HCT116 (cell line): ENCODE measurements around the gene LINGO1. TPM values are rescaled to one million over a fixed set of nuclear protein-coding genes. Genes with fewer than 3 reads are reported as not detected.

Source experiments
- ATAC-seq: fragments of 200-7000 bp; cut with Tn5 transposase; 2 replicates; pipeline ENCODE4 v1.9.1; 2020; ENCODE audit warnings: mild to moderate bottlenecking, moderate library complexity
- BruUV-seq: library from RNA; stranded (reverse); fragments of 400-500 nt; replicated peaks from 2 replicates; lab custom pipeline; 2021; lab: Mats Ljungman, UMichigan
- CTCF ChIA-PET: fragments of 300-600 bp; sonication (Branson Sonifier 250); formaldehyde crosslinking; loops from one replicate; lab custom pipeline; 2021; ENCODE audit warnings: antibody characterized with exemption; lab: Charles Lee
- POLR2A ChIA-PET: fragments of 300-600, 350-600 bp; sonication (Branson Sonifier 250); formaldehyde crosslinking; loops from one replicate; lab custom pipeline; 2021; ENCODE audit warnings: antibody characterized with exemption; lab: Charles Lee
- RAD21 ChIA-PET, 2 experiments: fragments of 300-600 bp; sonication (Branson Sonifier 250); formaldehyde crosslinking; loops; one replicate each; lab custom pipeline; 2023; ENCODE audit warnings: low total read pairs in 2 of 2; ENCODE audit not compliant: uncharacterized antibody in 2 of 2, unreplicated experiment in 2 of 2, low non-redundant PET in 1 of 2; lab: Charles Lee
- DNase-seq: peaks from one replicate; pipeline ENCODE4 v3.0.0-alpha.2; 2010; ENCODE audit warnings: low read depth, low spot score
- H2AFZ ChIP-seq: fragments of 200-600 bp; shearing (Covaris generic), sonication (generic); 2 replicates; pipeline ENCODE4 v1.6.1; 2017; ENCODE audit warnings: low read depth, mixed run types, mixed read lengths, antibody characterized with exemption, low read length; ENCODE audit not compliant: poor library complexity, severe bottlenecking
- H3K27ac ChIP-seq: 2 replicates; pipeline ENCODE4 v1.5.1; 2012; ENCODE audit warnings: low read depth, low read length
- H3K27me3 ChIP-seq: fragments of 200-600 bp; sonication (generic); 2 replicates; pipeline ENCODE4 v1.6.1; 2016; ENCODE audit warnings: mixed run types, low read length, mixed read lengths; ENCODE audit not compliant: insufficient read depth
- H3K36me3 ChIP-seq, 2 experiments: fragments of 200-500 bp in 1 of 2; fragments of 200-600 bp in 1 of 2; sonication (Bioruptor generic) in 1 of 2; sonication (generic) in 1 of 2; 2 replicates each; pipeline versions ENCODE4 v1.5.1 to v1.6.1; 2014 to 2016; ENCODE audit warnings: low read length in 2 of 2, inconsistent platforms in 1 of 2, mixed read lengths in 1 of 2, mixed run types in 1 of 2; ENCODE audit not compliant: insufficient read depth in 2 of 2, control insufficient read depth in 1 of 2
- H3K4me1 ChIP-seq, 2 experiments: fragments of 200-600 bp in 1 of 2; sonication (generic) in 1 of 2; 2 replicates each; pipeline versions ENCODE4 v1.5.1 to v1.6.1; 2012 to 2017; ENCODE audit warnings: low read length in 2 of 2, inconsistent platforms in 1 of 2, mild to moderate bottlenecking in 1 of 2, mixed read lengths in 1 of 2, mixed run types in 1 of 2, moderate library complexity in 1 of 2; ENCODE audit not compliant: insufficient read depth in 2 of 2, control insufficient read depth in 1 of 2
- H3K4me2 ChIP-seq: fragments of 200-600 bp; sonication (generic); 2 replicates; pipeline ENCODE4 v1.6.1; 2017; ENCODE audit warnings: mixed run types, low read length, mixed read lengths
- H3K4me3 ChIP-seq, 2 experiments: fragments of 200-600 bp in 1 of 2; sonication (generic) in 1 of 2; replicated peaks in 1 of 2; 2 replicates each; pipeline ENCODE4 v1.5.1; 2011 to 2016; ENCODE audit warnings: low read length in 2 of 2, control low read depth in 1 of 2, low read depth in 1 of 2, mild to moderate bottlenecking in 1 of 2, mixed read lengths in 1 of 2, mixed run types in 1 of 2
- H3K79me2 ChIP-seq: fragments of 200-600 bp; sonication (generic); 2 replicates; pipeline ENCODE4 v1.6.1; 2017; ENCODE audit warnings: mild to moderate bottlenecking, mixed run types, low read length, moderate library complexity, mixed read lengths; ENCODE audit not compliant: insufficient read depth
- H3K9ac ChIP-seq: fragments of 200-600 bp; sonication (generic); 2 replicates; pipeline ENCODE4 v1.6.1; 2016; ENCODE audit warnings: low read length, mixed read lengths
- H3K9me2 ChIP-seq: fragments of 200-600 bp; sonication (generic), shearing (Covaris generic); 2 replicates; pipeline ENCODE4 v1.6.1; 2017; ENCODE audit warnings: mixed run types, mild to moderate bottlenecking, moderate library complexity; ENCODE audit not compliant: insufficient read depth
- H3K9me3 ChIP-seq, 2 experiments: fragments of 200-500 bp in 1 of 2; fragments of 200-600 bp in 1 of 2; sonication (Bioruptor generic) in 1 of 2; sonication (generic) in 1 of 2; 2 replicates each; pipeline ENCODE4 v1.6.1; 2014 to 2017; ENCODE audit warnings: low read length in 2 of 2, mixed read lengths in 2 of 2, inconsistent platforms in 1 of 2, low read depth in 1 of 2, mild to moderate bottlenecking in 1 of 2, mixed run types in 1 of 2, moderate library complexity in 1 of 2; ENCODE audit not compliant: control insufficient read depth in 1 of 2, insufficient read depth in 1 of 2
- H4K20me1 ChIP-seq: fragments of 200-600 bp; sonication (generic), shearing (Covaris generic); 2 replicates; pipeline ENCODE4 v1.6.1; 2017; ENCODE audit warnings: mixed run types, mild to moderate bottlenecking, moderate library complexity; ENCODE audit not compliant: insufficient read depth
- CBX3 ChIP-seq: IDR thresholded peaks from 2 replicates; pipeline ENCODE4 v1.6.1; 2012; ENCODE audit warnings: low read depth
- CEBPB ChIP-seq: IDR thresholded peaks from 2 replicates; pipeline ENCODE4 v1.6.1; 2012; ENCODE audit warnings: low read depth
- CTCF ChIP-seq, 3 experiments: fragments of 200-600 bp in 1 of 3; sonication (generic) in 1 of 3; IDR thresholded peaks in 2 of 3; conservative IDR thresholded peaks in 1 of 3; 2 replicates each; pipeline ENCODE4 v1.5.1; 2012 to 2017; ENCODE audit warnings: low read depth in 2 of 3, low read length in 2 of 3, antibody characterized with exemption in 1 of 3, borderline replicate concordance in 1 of 3, control low read depth in 1 of 3, mild to moderate bottlenecking in 1 of 3, mixed read lengths in 1 of 3, mixed run types in 1 of 3, moderate library complexity in 1 of 3; ENCODE audit not compliant: insufficient read depth in 1 of 3
- EGR1 ChIP-seq: IDR thresholded peaks from 2 replicates; pipeline ENCODE4 v1.6.1; 2012; ENCODE audit warnings: low read depth
- ELF1 ChIP-seq: IDR thresholded peaks from 2 replicates; pipeline ENCODE4 v1.6.1; 2012; ENCODE audit warnings: low read depth, borderline replicate concordance
- EZH2 ChIP-seq: fragments of 200-600 bp; sonication (generic); IDR thresholded peaks from 2 replicates; pipeline ENCODE4 v1.6.1; 2017; ENCODE audit warnings: antibody characterized with exemption, mixed run types
- EZH2phosphoT487 ChIP-seq: fragments of 200-600 bp; IDR thresholded peaks from 2 replicates; pipeline ENCODE4 v1.6.1; 2018; ENCODE audit warnings: antibody characterized with exemption, borderline replicate concordance
- FOSL1 ChIP-seq: IDR thresholded peaks from 2 replicates; pipeline ENCODE4 v1.6.1; 2012; ENCODE audit warnings: low read depth
- JUND ChIP-seq: IDR thresholded peaks from 2 replicates; pipeline ENCODE4 v1.6.1; 2012
- POLR2A ChIP-seq: IDR thresholded peaks from 2 replicates; pipeline ENCODE4 v1.7.0; 2011; ENCODE audit warnings: borderline replicate concordance; ENCODE audit not compliant: insufficient read depth, insufficient read length; ENCODE audit errors: extremely low read depth
- RAD21 ChIP-seq: IDR thresholded peaks from 2 replicates; pipeline ENCODE4 v1.6.1; 2012; ENCODE audit warnings: low read depth, mild to moderate bottlenecking
- SIN3A ChIP-seq: IDR thresholded peaks from 2 replicates; pipeline ENCODE4 v1.6.1; 2012; ENCODE audit warnings: low read depth
- SP1 ChIP-seq: IDR thresholded peaks from 2 replicates; pipeline ENCODE4 v1.6.1; 2012; ENCODE audit warnings: low read depth
- SRF ChIP-seq: IDR thresholded peaks from 2 replicates; pipeline ENCODE4 v1.6.1; 2012; ENCODE audit warnings: low read depth
- TCF7L2 ChIP-seq: IDR thresholded peaks from 2 replicates; pipeline ENCODE4 v1.7.0; 2011; ENCODE audit warnings: borderline replicate concordance, inconsistent platforms; ENCODE audit not compliant: insufficient read depth, insufficient read length; ENCODE audit errors: extremely low read depth
- YY1 ChIP-seq: IDR thresholded peaks from 2 replicates; pipeline ENCODE4 v1.6.1; 2011; ENCODE audit warnings: low read length, low read depth, moderate library complexity, mild to moderate bottlenecking; ENCODE audit not compliant: insufficient replicate concordance; ENCODE audit errors: extremely low read depth
- ZFX ChIP-seq: fragments of 450-650 bp; IDR thresholded peaks from 2 replicates; pipeline ENCODE4 v1.6.1; 2017
- ZNF274 ChIP-seq: fragments of 200-500 bp; sonication (Bioruptor generic); IDR thresholded peaks from 2 replicates; pipeline ENCODE4 v1.6.1; 2014; ENCODE audit warnings: mild to moderate bottlenecking, low read depth, low read length, inconsistent platforms
- intact Hi-C: fragments of 100-400 bp; cut with micrococcal nuclease; formaldehyde crosslinking; loops from 2 replicates; pipeline ENCODE4 v1.10.0; 2022
- total RNA-seq: library from RNA; stranded (reverse); gene quantifications from one replicate; pipeline ENCODE4 v1.2.1, GENCODE V29; 2021; ENCODE audit not compliant: unreplicated experiment
- TF ChIP-seq, protein P1 (sequence below): IDR thresholded peaks from 2 replicates; pipeline ENCODE4 v1.6.1; 2012
- TF ChIP-seq, protein P2 (sequence below): IDR thresholded peaks from 2 replicates; pipeline ENCODE4 v1.6.1; 2012; ENCODE audit warnings: low read depth

Gene LINGO1
- total RNA-seq, 1 experiment from 2014 or later, result 15.6 TPM

- Histone ChIP-seq H3K4me2 (no peak overlapping the region), H3K9ac (no peak overlapping the region), H3K27me3 (no peaks in the 10 kb centered on the region), H3K27ac (no peak overlapping the region), H4K20me1 (no peaks in the 10 kb centered on the region), H3K9me2 (no peaks in the 10 kb centered on the region), H3K36me3 (no peaks in the 10 kb centered on the region), H3K4me1 (peaks cover 5 to 54% of the 10 kb centered on the region in 2 experiments; a peak in 3 of 4 replicates), H2AFZ (no peak overlapping the region), H3K79me2 (no peaks in the 10 kb centered on the region), H3K4me3 (no peak overlapping the region), H3K9me3 (no peaks in the 10 kb centered on the region)
- POLR2A ChIA-PET, result interaction anchor here (0.5 kb wide), 1 partner anchor 155 kb away, joined by 3 read pairs; no protein-coding TSS in a partner anchor
- CTCF ChIA-PET, result interaction anchor here (3.6 kb wide), 1 partner anchor 12 kb away, joined by 14 read pairs; no protein-coding TSS in a partner anchor
- no peak for DNase-seq
- no peak for TF ChIP-seq EZH2
- TF ChIP-seq JUND, result no peak
- no peak for TF ChIP-seq ELF1
- no peak for TF ChIP-seq CTCF (IDR thresholded peaks at IDR 0.05 in 2 of 3, conservative IDR thresholded peaks at IDR 0.05 in 1 of 3; ENCODE audit: borderline replicate concordance in 1 of 3, insufficient read depth in 1 of 3, low read depth in 2 of 3, low read length in 2 of 3)
- TF ChIP-seq, protein P1, sequence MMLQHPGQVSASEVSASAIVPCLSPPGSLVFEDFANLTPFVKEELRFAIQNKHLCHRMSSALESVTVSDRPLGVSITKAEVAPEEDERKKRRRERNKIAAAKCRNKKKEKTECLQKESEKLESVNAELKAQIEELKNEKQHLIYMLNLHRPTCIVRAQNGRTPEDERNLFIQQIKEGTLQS, result no peak
- no peak for TF ChIP-seq FOSL1
- no peak for TF ChIP-seq EZH2phosphoT487
- no peak for TF ChIP-seq RAD21
- no peak for TF ChIP-seq YY1
- no peak for TF ChIP-seq SP1
- TF ChIP-seq ZNF274, result no peak
- TF ChIP-seq, protein P2, sequence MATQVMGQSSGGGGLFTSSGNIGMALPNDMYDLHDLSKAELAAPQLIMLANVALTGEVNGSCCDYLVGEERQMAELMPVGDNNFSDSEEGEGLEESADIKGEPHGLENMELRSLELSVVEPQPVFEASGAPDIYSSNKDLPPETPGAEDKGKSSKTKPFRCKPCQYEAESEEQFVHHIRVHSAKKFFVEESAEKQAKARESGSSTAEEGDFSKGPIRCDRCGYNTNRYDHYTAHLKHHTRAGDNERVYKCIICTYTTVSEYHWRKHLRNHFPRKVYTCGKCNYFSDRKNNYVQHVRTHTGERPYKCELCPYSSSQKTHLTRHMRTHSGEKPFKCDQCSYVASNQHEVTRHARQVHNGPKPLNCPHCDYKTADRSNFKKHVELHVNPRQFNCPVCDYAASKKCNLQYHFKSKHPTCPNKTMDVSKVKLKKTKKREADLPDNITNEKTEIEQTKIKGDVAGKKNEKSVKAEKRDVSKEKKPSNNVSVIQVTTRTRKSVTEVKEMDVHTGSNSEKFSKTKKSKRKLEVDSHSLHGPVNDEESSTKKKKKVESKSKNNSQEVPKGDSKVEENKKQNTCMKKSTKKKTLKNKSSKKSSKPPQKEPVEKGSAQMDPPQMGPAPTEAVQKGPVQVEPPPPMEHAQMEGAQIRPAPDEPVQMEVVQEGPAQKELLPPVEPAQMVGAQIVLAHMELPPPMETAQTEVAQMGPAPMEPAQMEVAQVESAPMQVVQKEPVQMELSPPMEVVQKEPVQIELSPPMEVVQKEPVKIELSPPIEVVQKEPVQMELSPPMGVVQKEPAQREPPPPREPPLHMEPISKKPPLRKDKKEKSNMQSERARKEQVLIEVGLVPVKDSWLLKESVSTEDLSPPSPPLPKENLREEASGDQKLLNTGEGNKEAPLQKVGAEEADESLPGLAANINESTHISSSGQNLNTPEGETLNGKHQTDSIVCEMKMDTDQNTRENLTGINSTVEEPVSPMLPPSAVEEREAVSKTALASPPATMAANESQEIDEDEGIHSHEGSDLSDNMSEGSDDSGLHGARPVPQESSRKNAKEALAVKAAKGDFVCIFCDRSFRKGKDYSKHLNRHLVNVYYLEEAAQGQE, result no peak
- no peak for TF ChIP-seq ZFX
- no peak for TF ChIP-seq CEBPB
- TF ChIP-seq SIN3A, result no peak
- TF ChIP-seq POLR2A, result no peak
- no peak for TF ChIP-seq SRF
- TF ChIP-seq CBX3, result no peak
- TF ChIP-seq TCF7L2, result no peak
- no peak for TF ChIP-seq EGR1
- BruUV-seq, result no TSS peak
- RAD21 ChIA-PET, result no interaction called here
- intact Hi-C loops, result no loop called here
- no peak for ATAC-seq
These were observed 27.7 kb downstream of the LINGO1 start for GRCh38 chr15:77604973-77605372.
